Upper lobe of right lung (tissue), 1 donor: ENCODE data around the gene REXO5. TPM values are rescaled to one million over a fixed set of nuclear protein-coding genes. Genes with fewer than 3 reads are reported as not detected.
A peak's percentile ranks its signal among the peaks of the same experiment; 100 is the strongest.

Experiments
- ATAC-seq: fragments of 200-7000 bp; cut with Tn5 transposase; one replicate; pipeline ENCODE4 v1.9.1; 2020; ENCODE audit warnings: mild to moderate bottlenecking, moderate library complexity
- DNase-seq: peaks from one replicate; pipeline ENCODE4 v3.0.0-alpha.2; 2020
- H3K27ac ChIP-seq: fragments of 200-600 bp; one replicate; pipeline ENCODE4 v1.8.0; 2022
- H3K27me3 ChIP-seq: fragments of 200-600 bp; one replicate; pipeline ENCODE4 v1.8.0; 2022; ENCODE audit warnings: mild to moderate bottlenecking
- H3K36me3 ChIP-seq: fragments of 200-600 bp; one replicate; pipeline ENCODE4 v1.8.0; 2022
- H3K4me1 ChIP-seq: fragments of 200-600 bp; one replicate; pipeline ENCODE4 v1.8.0; 2022
- H3K4me3 ChIP-seq: fragments of 200-600 bp; one replicate; pipeline ENCODE4 v1.8.0; 2022; ENCODE audit warnings: mild to moderate bottlenecking
- H3K9me3 ChIP-seq: fragments of 200-600 bp; one replicate; pipeline ENCODE4 v1.8.0; 2022
- CTCF ChIP-seq: fragments of 200-600 bp; IDR thresholded peaks from one replicate; pipeline ENCODE4 v1.8.0; 2022; ENCODE audit warnings: antibody characterized with exemption
- intact Hi-C: fragments of 100-400 bp; cut with DNase I; formaldehyde crosslinking; loops from one replicate; pipeline ENCODE4 v1.11.0; 2022
- total RNA-seq: library from RNA; stranded (reverse); fragmentation: NEBNext Ultra II Directional; extraction: Animal tissue kit (Norgen Biotek cat#: 25700); gene quantifications from one replicate; pipeline ENCODE4 v1.2.1, GENCODE V29; 2021
- donor health status: DM: no; HTN: yes; CAD: no; lungs with severe emphysema.

The REXO5 gene
- total RNA-seq, 1 donor from 2014 or later: 1.4 TPM

GRCh38 chr16:20889625-20890275 is 83.4 kb downstream of the REXO5 start:
- Histone ChIP-seq H3K9me3 (no peaks in the 10 kb centered on the region), H3K36me3 (peaks cover 28% of the 10 kb centered on the region), H3K4me3 (no peak overlapping the region), H3K27ac (peak overlapping the region; percentile 18), H3K4me1 (peaks cover 24% of the 10 kb centered on the region), H3K27me3 (no peaks in the 10 kb centered on the region)
- TF ChIP-seq CTCF: no peak
- intact Hi-C loops: no loop called here
- DNase-seq (no peak), ATAC-seq (peak; percentile 71)

GRCh38 chr16:20894388-20894787 is 88.1 kb downstream of the REXO5 start:
- Histone ChIP-seq H3K27ac (no peak overlapping the region), H3K36me3 (peaks cover 36% of the 10 kb centered on the region), H3K27me3 (no peaks in the 10 kb centered on the region), H3K4me3 (no peak overlapping the region), H3K9me3 (no peaks in the 10 kb centered on the region), H3K4me1 (peaks cover 37% of the 10 kb centered on the region)
- ATAC-seq: no peak
- no peak for TF ChIP-seq CTCF
- intact Hi-C loops: no loop called here
- no peak for DNase-seq

DNA sequence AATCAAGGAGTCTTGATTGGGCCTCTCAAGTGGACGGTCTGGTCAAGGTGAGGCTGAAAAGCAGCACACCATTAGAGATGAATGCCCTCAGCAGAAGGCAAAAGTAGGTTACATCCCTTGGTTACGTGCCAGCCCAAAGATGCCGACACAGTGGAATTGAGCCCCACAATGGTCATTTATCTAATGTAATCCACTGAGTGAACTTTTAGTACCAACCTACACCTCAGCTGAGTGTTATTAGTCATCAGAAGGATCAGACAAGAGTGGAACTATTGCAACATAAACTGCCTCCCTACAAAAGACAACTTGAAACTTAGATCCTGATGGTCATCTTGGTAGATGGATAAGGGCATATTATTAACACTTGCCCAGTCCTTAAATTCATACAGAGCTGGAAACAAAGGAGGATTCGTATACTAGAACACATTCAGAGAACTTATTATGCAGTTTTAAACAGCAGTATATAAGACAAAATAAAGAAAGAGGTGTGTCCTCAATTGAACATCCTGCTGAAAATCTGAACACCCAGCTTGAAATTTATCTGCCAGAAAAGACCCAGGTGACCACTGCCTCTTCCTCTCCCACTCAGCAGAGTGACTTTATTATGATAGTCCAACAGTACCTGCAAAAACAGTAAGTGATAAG is 91.0 kb downstream of the REXO5 start:
- Histone ChIP-seq H3K4me1 (peaks cover 32% of the 10 kb centered on the region), H3K27me3 (no peaks in the 10 kb centered on the region), H3K27ac (no peak overlapping the region), H3K4me3 (peak overlapping the region; percentile 91), H3K36me3 (peaks cover 24% of the 10 kb centered on the region), H3K9me3 (no peaks in the 10 kb centered on the region)
- no peak for ATAC-seq
- TF ChIP-seq CTCF: no peak
- no peak for DNase-seq
- intact Hi-C loops: no loop called here

GRCh38 chr16:20897922-20898321 is 91.6 kb downstream of the REXO5 start:
- no peak for ATAC-seq
- peaks cover 37% of the 10 kb centered on the region for H3K4me1 ChIP-seq
- intact Hi-C loops: no loop called here

DNA sequence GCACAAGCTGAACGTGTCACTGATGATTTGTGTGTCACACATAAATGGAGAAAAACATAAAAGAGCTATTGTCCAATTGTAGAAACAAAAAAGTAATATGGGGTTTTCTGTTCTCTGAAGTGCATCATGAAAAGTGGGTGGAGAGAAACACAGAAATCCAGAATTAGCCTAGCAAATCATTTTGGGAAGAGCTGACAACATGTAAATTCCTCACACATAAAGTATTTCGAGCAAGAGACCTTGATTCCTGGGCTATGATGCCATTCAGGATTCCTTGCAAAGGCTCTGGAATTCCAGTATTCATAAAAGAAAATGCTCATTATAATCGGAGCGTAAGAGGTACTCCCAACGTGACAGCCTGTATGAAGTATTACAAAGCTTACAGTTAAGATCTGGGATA is 92.7 kb downstream of the REXO5 start:
- Histone ChIP-seq H3K36me3 (peaks cover 8% of the 10 kb centered on the region), H3K27ac (peak overlapping the region; percentile 98), H3K4me1 (peaks cover 49% of the 10 kb centered on the region), H3K4me3 (peak overlapping the region; percentile 91), H3K9me3 (no peaks in the 10 kb centered on the region), H3K27me3 (no peaks in the 10 kb centered on the region)
- ATAC-seq (no peak), DNase-seq (no peak)
- no peak for TF ChIP-seq CTCF
- intact Hi-C loops: no loop called here

More at GRCh38 chr16:20897922-20898321, 91.6 kb downstream of the REXO5 start:
- no peak for DNase-seq
- no peaks in the 10 kb centered on the region for H3K27me3 ChIP-seq
- peaks cover 19% of the 10 kb centered on the region for H3K36me3 ChIP-seq
- H3K27ac ChIP-seq: no peak overlapping the region
- no peak for TF ChIP-seq CTCF
- H3K4me3 ChIP-seq: peak overlapping the region; percentile 91
- H3K9me3 ChIP-seq: no peaks in the 10 kb centered on the region

Other genes with a start within 250 kb of the REXO5 start
- gene ACSM2B, start 230.2 kb upstream of the REXO5 start, total RNA-seq: not detected
- gene ACSM1, start 108.8 kb upstream of the REXO5 start, total RNA-seq: 0.52 TPM
- gene THUMPD1, start 64.7 kb upstream of the REXO5 start, total RNA-seq: 40.7 TPM
- 34.3 TPM for gene ACSM3, start 42.5 kb upstream of the REXO5 start, total RNA-seq
- 16.5 TPM for gene ERI2, start 55 bp upstream of the REXO5 start, total RNA-seq
- 28.7 TPM for gene DCUN1D3, start 93.8 kb downstream of the REXO5 start, total RNA-seq
- gene LYRM1, start 94.2 kb downstream of the REXO5 start, total RNA-seq: 28.9 TPM